ENCODE measurements around the gene ARHGAP26.

Gene ARHGAP26

GRCh38 chr5:143064218-143064641, 294.1 kb downstream of the ARHGAP26 start:
- H3K36me3 ChIP-seq (ENCODE audit: control insufficient read depth, insufficient read depth, low read length) = no peaks in the 10 kb centered on the region
- 89 to 94% methylated on average over 5 of the region's 5 CpGs for WGBS, 2 experiments
- no peak overlapping the region for H3K4me3 ChIP-seq (ENCODE audit: insufficient read depth, low read depth, low read length)
- no peaks in the 10 kb centered on the region for H3K4me1 ChIP-seq (ENCODE audit: control insufficient read depth, insufficient read depth, low read length)
- no peaks in the 10 kb centered on the region for H3K9me3 ChIP-seq (ENCODE audit: control insufficient read depth, low read length)
- H3K27ac ChIP-seq (ENCODE audit: insufficient read depth, low read depth, low read length, poor library complexity, severe bottlenecking) = no peak overlapping the region
- H3K27me3 ChIP-seq (ENCODE audit: control insufficient read depth, insufficient read depth, low read length, poor library complexity, severe bottlenecking) = no peaks in the 10 kb centered on the region

GRCh38 chr5:143064676-143065075, 294.5 kb downstream of the ARHGAP26 start:
- Histone ChIP-seq H3K36me3 (ENCODE audit: control insufficient read depth, insufficient read depth, low read length) (no peaks in the 10 kb centered on the region), H3K4me3 (ENCODE audit: insufficient read depth, low read depth, low read length) (no peak overlapping the region), H3K9me3 (ENCODE audit: control insufficient read depth, low read length) (no peaks in the 10 kb centered on the region), H3K4me1 (ENCODE audit: control insufficient read depth, insufficient read depth, low read length) (no peaks in the 10 kb centered on the region), H3K27me3 (ENCODE audit: control insufficient read depth, insufficient read depth, low read length, poor library complexity, severe bottlenecking) (no peaks in the 10 kb centered on the region), H3K27ac (ENCODE audit: insufficient read depth, low read depth, low read length, poor library complexity, severe bottlenecking) (no peak overlapping the region)
- 100% methylated on average over 1 to 2 of the region's 2 CpGs for WGBS, 2 experiments

GRCh38 chr5:143065185-143065965, 295.2 kb downstream of the ARHGAP26 start:
- H3K36me3 ChIP-seq (ENCODE audit: control insufficient read depth, insufficient read depth, low read length) = no peaks in the 10 kb centered on the region
- no peak overlapping the region for H3K27ac ChIP-seq (ENCODE audit: insufficient read depth, low read depth, low read length, poor library complexity, severe bottlenecking)
- no peaks in the 10 kb centered on the region for H3K9me3 ChIP-seq (ENCODE audit: control insufficient read depth, low read length)
- WGBS, 2 experiments = 92 to 93% methylated on average over 10 of the region's 10 CpGs
- H3K4me3 ChIP-seq (ENCODE audit: insufficient read depth, low read depth, low read length) = no peak overlapping the region
- no peaks in the 10 kb centered on the region for H3K27me3 ChIP-seq (ENCODE audit: control insufficient read depth, insufficient read depth, low read length, poor library complexity, severe bottlenecking)
- no peaks in the 10 kb centered on the region for H3K4me1 ChIP-seq (ENCODE audit: control insufficient read depth, insufficient read depth, low read length)

DNA sequence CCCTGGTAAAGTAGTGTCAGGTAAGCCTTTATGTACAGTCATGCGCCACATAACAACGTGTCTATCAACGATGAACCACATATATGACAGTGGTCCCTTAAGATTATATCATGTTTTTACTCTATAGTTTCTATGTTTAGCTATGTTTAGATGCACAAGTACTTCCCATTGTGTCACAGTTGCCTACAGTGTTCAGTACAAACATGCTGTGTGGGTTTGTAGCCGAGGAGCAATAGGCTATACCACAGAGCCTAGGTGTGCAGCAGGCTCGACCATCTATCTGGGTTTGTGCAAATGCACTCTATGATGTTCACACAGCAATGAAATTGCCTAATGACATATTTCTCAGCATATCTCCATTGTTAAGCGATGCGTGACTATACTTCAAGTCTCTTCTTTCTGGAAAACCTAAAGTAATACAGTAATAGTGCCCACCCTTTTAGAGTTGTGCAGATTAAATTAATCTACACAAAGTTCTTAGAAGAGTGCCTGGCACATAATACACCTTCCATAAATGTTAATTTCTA, 295.9 kb downstream of the ARHGAP26 start:
- no peak overlapping the region for H3K4me3 ChIP-seq (ENCODE audit: insufficient read depth, low read depth, low read length)
- no peaks in the 10 kb centered on the region for H3K4me1 ChIP-seq (ENCODE audit: control insufficient read depth, insufficient read depth, low read length)
- no peaks in the 10 kb centered on the region for H3K9me3 ChIP-seq (ENCODE audit: control insufficient read depth, low read length)
- no peaks in the 10 kb centered on the region for H3K27me3 ChIP-seq (ENCODE audit: control insufficient read depth, insufficient read depth, low read length, poor library complexity, severe bottlenecking)
- no peak overlapping the region for H3K27ac ChIP-seq (ENCODE audit: insufficient read depth, low read depth, low read length, poor library complexity, severe bottlenecking)
- no peaks in the 10 kb centered on the region for H3K36me3 ChIP-seq (ENCODE audit: control insufficient read depth, insufficient read depth, low read length)
- 94 to 95% methylated on average over 4 to 7 of the region's 7 CpGs for WGBS, 2 experiments

- WGBS, 2 experiments = 87 to 88% methylated on average over 7 to 8 of the region's 8 CpGs
Measured at GRCh38 chr5:143066556-143067281, 296.5 kb downstream of the ARHGAP26 start.

DNA sequence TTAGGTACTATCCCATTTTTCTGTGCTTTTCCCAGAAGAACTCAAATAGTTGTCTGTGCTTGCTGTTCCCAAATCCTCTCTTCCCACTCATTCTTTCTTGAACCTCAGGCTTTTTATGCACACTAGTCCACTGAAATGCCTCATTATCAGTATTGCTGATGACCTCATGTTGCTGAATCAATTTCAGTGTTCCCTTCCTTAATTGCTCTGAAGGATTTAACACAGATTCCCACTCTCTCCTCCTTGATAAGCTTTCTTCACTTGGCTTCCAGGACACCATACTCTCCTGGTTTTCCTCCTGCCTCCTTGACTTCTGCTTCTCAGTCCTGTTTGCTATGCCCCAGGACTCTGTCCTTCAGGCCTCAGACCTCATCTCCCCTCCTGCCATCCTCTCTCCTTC, 298.5 kb downstream of the ARHGAP26 start:
- Histone ChIP-seq H3K27me3 (ENCODE audit: control insufficient read depth, insufficient read depth, low read length, poor library complexity, severe bottlenecking) (no peaks in the 10 kb centered on the region), H3K9me3 (ENCODE audit: control insufficient read depth, low read length) (peaks cover 5% of the 10 kb centered on the region), H3K4me3 (ENCODE audit: insufficient read depth, low read depth, low read length) (no peak overlapping the region), H3K4me1 (ENCODE audit: control insufficient read depth, insufficient read depth, low read length) (no peaks in the 10 kb centered on the region), H3K36me3 (ENCODE audit: control insufficient read depth, insufficient read depth, low read length) (no peaks in the 10 kb centered on the region), H3K27ac (ENCODE audit: insufficient read depth, low read depth, low read length, poor library complexity, severe bottlenecking) (no peak overlapping the region)

More at GRCh38 chr5:143066556-143067281, 296.5 kb downstream of the ARHGAP26 start:
- Histone ChIP-seq H3K4me3 (ENCODE audit: insufficient read depth, low read depth, low read length) (no peak overlapping the region), H3K27me3 (ENCODE audit: control insufficient read depth, insufficient read depth, low read length, poor library complexity, severe bottlenecking) (no peaks in the 10 kb centered on the region), H3K36me3 (ENCODE audit: control insufficient read depth, insufficient read depth, low read length) (no peaks in the 10 kb centered on the region), H3K9me3 (ENCODE audit: control insufficient read depth, low read length) (no peaks in the 10 kb centered on the region), H3K27ac (ENCODE audit: insufficient read depth, low read depth, low read length, poor library complexity, severe bottlenecking) (no peak overlapping the region), H3K4me1 (ENCODE audit: control insufficient read depth, insufficient read depth, low read length) (no peaks in the 10 kb centered on the region)

GRCh38 chr5:143071927-143072326, 301.8 kb downstream of the ARHGAP26 start:
- H3K27ac ChIP-seq (ENCODE audit: insufficient read depth, low read depth, low read length, poor library complexity, severe bottlenecking) = no peak overlapping the region
- H3K27me3 ChIP-seq (ENCODE audit: control insufficient read depth, insufficient read depth, low read length, poor library complexity, severe bottlenecking) = no peaks in the 10 kb centered on the region
- H3K36me3 ChIP-seq (ENCODE audit: control insufficient read depth, insufficient read depth, low read length) = no peaks in the 10 kb centered on the region
- no peaks in the 10 kb centered on the region for H3K4me1 ChIP-seq (ENCODE audit: control insufficient read depth, insufficient read depth, low read length)
- no peak overlapping the region for H3K4me3 ChIP-seq (ENCODE audit: insufficient read depth, low read depth, low read length)
- H3K9me3 ChIP-seq (ENCODE audit: control insufficient read depth, low read length) = peaks cover 5% of the 10 kb centered on the region

GRCh38 chr5:143072734-143073133, 302.6 kb downstream of the ARHGAP26 start:
- peaks cover under 1% of the 10 kb centered on the region for H3K4me1 ChIP-seq (ENCODE audit: control insufficient read depth, insufficient read depth, low read length)
- H3K27ac ChIP-seq (ENCODE audit: insufficient read depth, low read depth, low read length, poor library complexity, severe bottlenecking) = no peak overlapping the region
- peaks cover 5% of the 10 kb centered on the region for H3K9me3 ChIP-seq (ENCODE audit: control insufficient read depth, low read length)
- H3K4me3 ChIP-seq (ENCODE audit: insufficient read depth, low read depth, low read length) = no peak overlapping the region
- no peaks in the 10 kb centered on the region for H3K36me3 ChIP-seq (ENCODE audit: control insufficient read depth, insufficient read depth, low read length)
- no peaks in the 10 kb centered on the region for H3K27me3 ChIP-seq (ENCODE audit: control insufficient read depth, insufficient read depth, low read length, poor library complexity, severe bottlenecking)

DNA sequence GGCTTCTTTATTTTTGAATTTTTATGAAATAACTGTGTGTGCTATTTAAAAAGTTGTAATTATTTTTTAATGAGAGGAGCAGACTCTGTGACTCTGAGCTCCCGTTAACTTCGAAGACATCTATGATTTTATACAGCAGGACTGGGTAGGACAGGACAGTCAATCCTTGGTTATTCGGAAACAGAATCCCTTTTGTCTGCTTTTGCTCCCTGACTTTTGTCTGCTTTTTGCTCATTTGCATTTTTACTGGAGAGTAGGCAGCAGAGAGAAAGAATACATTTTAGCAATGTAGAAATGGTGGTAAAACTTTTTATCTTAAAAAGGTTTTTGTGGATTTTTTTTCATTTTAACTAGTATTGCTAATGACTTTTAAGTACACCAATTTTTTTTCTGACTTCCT, 303.6 kb downstream of the ARHGAP26 start:
- WGBS, 2 experiments = 83 to 89% methylated on average over 3 of the region's 3 CpGs
- peaks cover 5% of the 10 kb centered on the region for H3K9me3 ChIP-seq (ENCODE audit: control insufficient read depth, low read length)
- no peaks in the 10 kb centered on the region for H3K36me3 ChIP-seq (ENCODE audit: control insufficient read depth, insufficient read depth, low read length)
- H3K27me3 ChIP-seq (ENCODE audit: control insufficient read depth, insufficient read depth, low read length, poor library complexity, severe bottlenecking) = no peaks in the 10 kb centered on the region
- no peak overlapping the region for H3K4me3 ChIP-seq (ENCODE audit: insufficient read depth, low read depth, low read length)
- no peak overlapping the region for H3K27ac ChIP-seq (ENCODE audit: insufficient read depth, low read depth, low read length, poor library complexity, severe bottlenecking)
- H3K4me1 ChIP-seq (ENCODE audit: control insufficient read depth, insufficient read depth, low read length) = peaks cover 3% of the 10 kb centered on the region

DNA sequence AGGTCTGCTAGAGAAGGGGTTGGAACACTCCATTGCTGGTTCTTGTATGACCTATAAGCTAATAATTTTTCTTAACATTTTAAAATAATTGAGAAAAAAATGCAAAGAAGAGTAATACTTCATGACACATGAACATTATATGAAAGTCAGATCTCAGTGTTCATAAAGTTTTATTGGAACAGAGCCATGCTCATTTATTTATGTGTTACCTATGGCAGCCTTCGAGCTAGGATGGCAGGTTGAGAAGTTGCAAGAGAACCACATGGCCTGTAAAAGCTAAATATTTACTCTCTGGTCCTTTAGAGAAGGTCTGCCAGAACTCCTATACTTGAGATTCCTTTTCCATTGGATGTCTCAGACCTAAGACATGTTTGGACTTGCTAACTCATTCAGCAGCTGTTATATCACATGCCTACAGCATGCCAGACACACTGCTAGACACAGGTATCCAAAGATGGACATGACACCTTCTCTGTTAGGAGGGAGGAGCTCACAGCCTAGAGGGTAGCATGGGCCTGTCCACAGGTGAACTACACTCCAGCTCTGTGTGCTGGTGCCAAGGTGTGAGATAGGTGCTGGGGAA, 304.3 kb downstream of the ARHGAP26 start:
- 96 to 97% methylated on average over 1 of the region's 1 CpG for WGBS, 2 experiments
- Histone ChIP-seq H3K4me3 (ENCODE audit: insufficient read depth, low read depth, low read length) (no peak overlapping the region), H3K9me3 (ENCODE audit: control insufficient read depth, low read length) (peaks cover 5% of the 10 kb centered on the region), H3K27ac (ENCODE audit: insufficient read depth, low read depth, low read length, poor library complexity, severe bottlenecking) (no peak overlapping the region), H3K4me1 (ENCODE audit: control insufficient read depth, insufficient read depth, low read length) (peaks cover 3% of the 10 kb centered on the region), H3K27me3 (ENCODE audit: control insufficient read depth, insufficient read depth, low read length, poor library complexity, severe bottlenecking) (no peaks in the 10 kb centered on the region), H3K36me3 (ENCODE audit: control insufficient read depth, insufficient read depth, low read length) (no peaks in the 10 kb centered on the region)
